GM11168 (cell line): ENCODE results near the gene COL16A1.

Experiments
- in situ Hi-C: fragments of 300-500 bp; cut with MboI; formaldehyde crosslinking; loops from one replicate; pipeline ENCODE4 v1.12.0; 2022; ENCODE audit warnings: low sequenced_read_pairs; ENCODE audit not compliant: unreplicated experiment

Gene COL16A1

DNA sequence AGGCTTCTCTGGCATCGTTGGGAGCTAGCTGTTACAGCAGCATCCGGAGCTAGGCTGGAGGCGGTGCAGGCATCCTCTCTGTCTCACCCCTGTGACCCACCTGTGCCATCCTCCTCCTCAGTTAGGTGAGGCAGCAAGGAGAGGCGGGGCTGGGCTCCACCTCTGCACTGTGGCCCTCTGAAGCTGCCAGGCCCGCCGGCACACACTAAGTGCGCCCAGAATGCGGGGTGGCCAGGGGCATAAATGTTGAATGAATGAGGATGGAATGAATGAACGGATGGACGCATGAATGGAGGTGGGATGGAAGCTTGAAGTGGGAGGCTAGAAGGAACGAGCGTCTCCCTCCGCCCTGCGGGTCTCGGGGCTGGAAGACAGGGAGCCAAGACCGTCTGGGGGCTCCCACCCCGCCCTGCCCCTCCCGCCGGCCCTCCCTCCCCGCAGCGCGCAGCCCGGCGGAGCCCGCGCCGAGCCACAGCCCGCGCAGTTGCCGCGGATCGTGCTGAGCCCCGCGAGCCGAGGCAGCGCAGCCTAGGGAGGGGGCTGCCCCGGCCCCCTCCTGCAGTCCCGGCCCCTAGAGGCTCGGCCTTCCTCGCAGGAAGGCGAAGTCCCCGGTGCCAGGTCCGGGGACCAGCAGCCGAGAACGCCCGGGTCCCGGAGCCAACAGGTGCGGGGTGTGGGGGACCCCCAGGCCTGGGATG is 86.5 kb downstream of the COL16A1 start, which contains the start of gene HCRTR1:
HCRTR1 (plus strand) TSS at position 472 of the 698 bp plus-strand sequence. CDS start 1,504 bp downstream, outside the sequence.
- in situ Hi-C loops: no loop called here

DNA sequence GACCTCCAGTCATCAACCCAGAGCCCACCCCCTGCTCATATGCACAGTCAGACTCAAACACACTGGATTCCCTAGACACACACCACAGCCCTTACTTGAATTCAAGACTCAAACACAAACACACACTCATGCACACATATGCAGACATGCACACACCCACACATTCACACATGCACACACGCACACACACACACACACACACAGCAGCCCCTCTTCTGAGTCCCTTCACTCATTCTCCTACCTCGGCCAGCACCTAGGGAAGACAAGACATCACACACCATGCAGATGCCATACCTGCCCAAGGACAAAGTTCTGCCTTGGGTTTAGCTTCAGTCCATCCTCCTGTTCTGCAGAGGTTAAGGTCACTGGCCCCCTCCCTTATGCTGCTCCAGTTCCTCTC is 87.9 kb downstream of the COL16A1 start:
- in situ Hi-C loops: no loop called here

DNA sequence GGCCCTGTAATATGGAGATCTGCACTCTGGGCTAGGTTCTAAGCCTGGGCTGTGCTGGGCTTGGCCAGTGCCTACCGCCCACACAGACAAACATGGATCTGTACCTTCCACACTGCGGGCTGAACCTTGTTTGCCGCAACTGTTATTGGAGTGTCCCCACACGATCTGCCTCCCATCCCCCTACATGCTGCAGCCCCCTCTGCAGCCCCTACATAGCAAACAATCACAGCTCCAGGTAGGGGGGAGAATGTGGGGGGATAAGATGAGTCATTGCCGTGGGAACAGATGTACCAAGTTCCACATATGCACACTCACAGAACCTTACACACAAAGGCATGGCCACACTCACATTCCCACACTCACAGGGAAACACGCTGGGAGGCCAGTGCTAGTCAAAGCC is 88.4 kb downstream of the COL16A1 start:
- in situ Hi-C loops: no loop called here

DNA sequence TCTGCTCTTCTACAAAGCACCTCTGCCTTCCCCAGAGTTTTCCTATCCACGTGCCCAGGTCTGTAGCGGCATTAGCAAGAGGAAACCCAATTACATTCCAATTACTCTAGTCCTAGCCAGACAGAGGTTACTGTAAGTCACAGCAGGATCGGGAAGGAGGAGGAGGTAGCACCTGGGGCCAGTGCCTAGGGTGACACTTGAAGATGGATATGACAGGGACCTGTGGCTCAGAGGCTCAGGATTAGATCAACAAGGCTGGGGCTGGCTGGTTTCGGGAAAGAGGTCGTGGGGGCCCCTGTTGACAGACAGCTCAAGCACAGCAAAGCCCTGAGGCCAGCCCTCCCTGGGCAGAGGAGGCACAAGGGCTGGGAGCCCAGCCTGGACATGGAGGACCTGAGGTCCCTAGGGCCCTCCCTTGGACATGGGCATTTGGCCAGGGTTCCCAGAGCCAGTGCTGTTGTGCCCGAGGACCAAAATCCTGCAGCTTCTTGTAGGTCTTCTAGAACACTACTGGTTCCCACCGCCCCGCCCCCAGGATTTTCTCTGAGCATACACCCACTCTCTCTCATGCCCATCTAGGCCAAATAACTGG is 89.3 kb downstream of the COL16A1 start:
- in situ Hi-C loops: no loop called here

DNA sequence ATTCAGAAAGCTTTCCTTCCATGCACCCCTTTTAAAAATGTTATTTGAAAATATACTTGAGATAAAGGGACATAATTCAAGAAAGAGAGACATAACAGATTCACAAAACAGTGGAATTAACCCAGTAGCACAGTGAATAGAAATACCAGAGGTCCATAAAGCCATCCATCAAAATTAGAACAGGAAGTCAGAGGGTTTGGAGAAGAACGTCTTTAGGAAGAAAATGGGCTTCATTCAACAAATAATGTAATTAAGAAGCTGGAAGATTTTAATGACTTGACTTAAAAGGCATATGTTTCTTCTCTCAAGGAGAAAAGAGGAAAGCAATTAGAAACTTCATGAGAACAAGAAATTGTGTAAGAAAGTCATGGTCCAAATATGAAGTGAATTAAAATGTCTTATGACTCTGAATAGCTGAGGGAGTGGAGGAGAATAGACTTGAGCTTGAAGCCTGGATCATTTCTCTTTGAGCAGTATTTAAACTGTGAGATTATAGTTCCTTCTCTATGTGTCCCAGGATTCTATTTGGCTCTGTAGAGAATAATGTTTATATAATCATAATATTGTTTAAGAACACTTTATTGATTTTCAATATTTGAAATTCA is 94.2 kb downstream of the COL16A1 start:
- in situ Hi-C loops: no loop called here

DNA sequence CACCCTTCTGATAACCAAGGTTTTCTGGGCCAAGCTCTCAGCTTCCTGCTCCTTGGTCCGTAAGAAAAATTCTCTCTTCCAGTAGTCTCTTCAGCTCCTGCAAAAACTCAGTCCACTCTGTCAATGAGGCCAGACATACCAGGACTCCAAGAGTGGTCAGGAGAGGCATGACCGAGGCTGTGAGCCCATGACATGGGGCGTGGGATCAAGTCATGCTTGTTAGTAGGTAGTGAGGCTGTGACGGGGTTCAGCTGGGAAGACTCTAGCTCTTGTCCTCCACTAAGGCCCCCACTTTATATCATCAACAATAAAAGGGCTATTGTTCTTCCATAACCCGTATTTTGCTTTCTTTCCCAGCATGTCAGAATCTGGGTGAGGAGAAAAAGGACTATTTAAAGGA is 96.5 kb downstream of the COL16A1 start:
- in situ Hi-C loops: no loop called here

DNA sequence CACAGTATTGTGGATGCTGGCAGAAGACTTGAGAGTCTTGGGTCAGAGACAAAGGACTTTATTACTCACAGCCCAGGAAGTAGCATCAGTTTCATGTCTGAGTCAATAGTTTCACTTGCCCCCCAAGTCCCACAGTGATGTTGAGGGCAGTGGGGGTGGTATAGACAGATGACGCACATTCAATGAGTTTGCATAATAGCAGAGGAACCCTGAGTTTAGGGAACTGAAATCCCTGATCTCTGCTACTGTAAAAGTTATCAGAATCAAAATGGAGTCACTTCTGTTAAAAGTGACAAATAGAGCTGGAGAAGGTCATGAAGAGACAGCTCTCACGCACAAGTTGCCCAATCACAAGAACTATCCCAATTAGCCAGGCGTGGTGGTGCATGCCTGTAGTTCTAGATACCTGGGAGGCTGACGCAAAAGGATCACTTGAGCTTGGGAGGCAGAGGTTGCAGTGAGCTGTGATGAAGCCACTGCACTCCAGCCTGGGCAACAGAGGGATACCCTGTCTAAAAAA is 97.8 kb downstream of the COL16A1 start:
- in situ Hi-C loops: no loop called here
